HG02623 (cell line): ENCODE measurements around the gene RPS13.
"Not testable (repeated sequence)": the region's sequence is repeated elsewhere in the genome, so short reads cannot be mapped to it uniquely, and the experiment has no call there.

ENCODE experiments used
- ATAC-seq: cut with Tn5 transposase; IDR thresholded peaks from one replicate; pipeline ENCODE4 v1.9.1; 2021; ENCODE audit warnings: moderate library complexity; ENCODE audit not compliant: unreplicated experiment

The RPS13 gene

DNA sequence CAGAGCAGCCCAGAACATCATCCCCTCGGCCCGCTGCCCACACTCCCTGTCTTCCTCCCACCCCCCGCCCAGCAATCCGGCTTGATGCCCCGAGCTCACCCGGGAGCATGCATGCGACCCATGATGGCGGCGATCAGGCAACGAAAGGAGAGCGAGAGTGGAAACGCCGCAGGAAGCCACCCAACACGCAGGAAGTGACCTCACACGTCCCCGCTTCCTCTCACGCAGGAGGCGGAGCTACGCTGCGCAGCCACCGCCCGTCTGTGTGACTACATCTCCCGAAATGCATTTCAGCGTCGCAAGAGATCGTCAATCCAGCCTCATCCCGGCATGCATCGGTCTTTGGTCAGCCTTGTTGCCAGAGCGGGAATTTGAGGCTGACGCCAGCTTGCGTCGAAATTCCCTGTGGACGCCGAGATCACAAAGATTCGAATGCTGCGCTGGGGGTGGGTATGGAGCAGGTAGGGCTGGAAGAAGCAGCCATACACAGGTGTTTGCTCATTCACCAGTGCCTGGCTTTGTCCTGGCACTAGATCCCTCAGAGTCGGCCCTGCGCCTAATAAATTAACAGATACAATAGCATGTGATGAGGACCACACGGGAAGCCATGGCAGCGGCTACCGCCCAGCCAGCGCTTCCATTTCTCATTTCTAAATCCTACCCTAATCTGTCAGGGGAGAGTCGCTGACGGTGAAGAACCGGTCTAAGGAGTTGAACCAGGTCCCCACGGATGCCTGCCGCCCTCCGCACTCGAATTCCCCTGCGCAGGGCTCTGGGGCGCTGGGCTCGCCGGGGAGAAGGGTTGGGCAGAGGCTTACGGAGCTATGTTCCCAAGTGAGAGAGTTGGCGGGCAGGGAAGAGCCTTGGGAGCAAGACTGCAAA is at the start of gene RPS13:
Gene RPS13 (minus strand): TSS at position 148 of the 882 bp plus-strand sequence. CDS start 26 bp downstream, at position 122.
- ATAC-seq: peak; percentile 94

DNA sequence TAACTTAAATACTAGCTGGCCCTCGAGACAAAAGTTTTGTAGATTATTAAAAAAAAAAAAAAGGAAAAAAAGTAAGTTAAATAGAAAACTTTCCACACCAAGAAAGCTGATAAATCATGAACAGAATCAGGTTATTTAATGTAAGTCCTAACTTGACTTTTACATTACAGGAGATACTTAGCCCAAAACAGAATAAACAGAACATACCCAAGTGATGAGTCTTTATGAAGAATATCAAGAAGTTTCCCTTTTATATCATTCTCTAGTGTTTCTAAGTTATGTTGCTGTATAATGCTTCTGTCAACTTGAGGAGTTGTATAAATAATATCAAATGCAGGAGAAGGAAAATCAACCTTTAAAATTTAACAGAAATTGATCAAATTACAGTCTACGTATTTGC is 44.5 kb upstream of the RPS13 start:
- ATAC-seq: no peak

DNA sequence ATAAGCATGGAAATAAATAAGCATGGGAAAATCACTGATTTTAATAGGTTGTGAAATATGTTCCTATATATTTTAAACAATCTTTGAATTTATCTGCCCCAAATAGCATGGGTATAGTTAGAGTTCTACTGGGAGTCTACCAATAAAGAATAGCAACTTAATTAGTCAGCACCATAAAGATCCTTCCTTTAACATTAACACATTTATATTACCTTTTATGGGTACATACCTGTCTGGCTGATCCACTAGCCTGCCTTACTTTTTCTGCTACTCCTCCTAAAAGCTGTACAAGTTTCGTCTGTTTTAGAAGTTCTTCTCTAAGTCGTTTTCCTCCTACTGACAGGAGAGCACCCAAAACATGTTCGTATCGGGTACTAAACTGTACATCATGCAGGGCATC is 39.8 kb upstream of the RPS13 start:
- ATAC-seq: no peak

- ATAC-seq: no peak
These were observed 38.6 kb upstream of the RPS13 start for GRCh38 chr11:17116117-17116516.

DNA sequence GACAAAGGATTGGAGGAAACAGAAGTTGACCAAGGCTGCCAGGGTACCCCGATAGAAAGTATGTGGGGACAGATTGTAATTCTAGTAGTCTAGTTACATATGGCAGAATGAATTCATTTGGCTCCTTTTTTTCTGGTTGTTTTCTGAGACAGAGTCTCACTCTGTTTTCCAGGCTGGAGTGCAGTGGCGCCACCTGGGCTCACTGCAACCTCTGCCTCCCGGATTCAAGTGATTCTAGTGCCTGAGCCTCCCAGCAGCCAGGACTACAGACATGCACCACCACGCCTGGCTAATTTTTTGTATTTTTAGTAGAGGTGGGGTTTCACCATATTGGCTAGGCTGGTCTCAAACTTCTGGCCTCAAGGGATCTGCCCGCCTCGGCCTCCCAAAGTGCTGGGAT is 30.3 kb upstream of the RPS13 start:
- ATAC-seq: not testable (repeated sequence)

DNA sequence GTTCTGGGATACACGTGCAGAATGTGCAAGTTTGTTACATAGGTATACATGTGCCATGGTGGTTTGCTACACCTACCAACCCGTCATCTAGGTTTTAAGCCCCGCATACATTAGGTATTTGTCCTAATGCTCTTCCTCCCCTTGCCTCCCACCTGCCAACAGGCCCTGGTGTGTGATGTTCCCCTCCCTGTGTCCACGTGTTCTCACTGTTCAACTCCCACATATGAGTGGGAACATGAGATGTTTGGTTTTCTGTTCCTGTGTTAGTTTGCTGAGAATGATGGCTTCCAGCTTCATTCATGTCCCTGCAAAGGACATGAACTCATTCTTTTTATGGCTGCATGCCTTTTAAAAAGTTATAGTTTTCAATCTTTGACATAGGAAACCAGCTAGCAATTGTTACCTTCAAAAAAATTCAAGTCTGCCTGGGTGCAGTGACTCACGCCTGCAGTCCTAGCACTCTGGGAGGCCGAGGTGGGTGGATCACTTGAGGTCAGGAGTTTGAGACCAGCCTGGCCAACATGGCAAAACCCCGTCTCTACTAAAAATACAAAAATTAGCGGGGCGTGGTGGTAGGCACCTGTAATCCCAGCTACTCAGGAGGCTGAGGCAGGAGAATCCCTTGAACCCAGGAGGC is 28.1 kb upstream of the RPS13 start:
- not testable (repeated sequence) for ATAC-seq

DNA sequence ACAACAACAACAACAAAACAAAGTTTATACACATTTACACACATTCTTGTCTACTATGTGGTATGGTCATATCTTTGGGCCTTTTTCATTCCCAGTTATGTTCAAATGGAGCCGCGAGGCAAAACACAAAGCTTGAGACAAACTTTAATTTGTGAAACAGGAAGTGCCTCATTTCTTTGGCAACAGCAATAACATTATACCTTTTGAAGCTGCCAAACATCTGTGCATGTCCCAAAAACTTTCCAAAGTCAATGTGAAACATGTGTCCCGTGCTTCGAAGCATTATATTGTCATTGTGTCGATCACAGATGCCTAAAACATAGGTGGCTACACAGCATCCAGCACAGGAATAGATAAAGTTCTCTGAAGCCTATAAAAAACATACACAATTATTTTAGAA is 25.0 kb upstream of the RPS13 start:
- ATAC-seq: no peak

DNA sequence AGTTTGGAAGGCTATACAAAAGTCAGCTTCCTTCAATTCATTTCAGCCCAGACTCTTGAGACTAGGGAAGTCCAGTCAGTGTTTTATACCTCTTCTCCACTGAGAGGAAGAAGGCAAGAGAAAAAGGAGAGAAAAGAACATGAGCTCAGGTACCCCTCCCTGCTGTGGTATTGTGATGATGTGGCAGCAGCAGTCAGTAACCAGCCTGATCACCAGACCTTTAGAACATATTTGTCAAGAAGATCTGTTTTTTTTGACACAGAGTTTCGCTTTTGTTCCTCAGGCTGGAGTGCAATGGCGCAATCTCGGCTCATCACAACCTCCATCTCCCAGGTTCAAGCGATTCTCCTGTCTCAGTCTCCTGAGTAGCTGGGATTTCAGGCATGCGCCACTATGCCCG is 21.2 kb upstream of the RPS13 start:
- no peak for ATAC-seq

DNA sequence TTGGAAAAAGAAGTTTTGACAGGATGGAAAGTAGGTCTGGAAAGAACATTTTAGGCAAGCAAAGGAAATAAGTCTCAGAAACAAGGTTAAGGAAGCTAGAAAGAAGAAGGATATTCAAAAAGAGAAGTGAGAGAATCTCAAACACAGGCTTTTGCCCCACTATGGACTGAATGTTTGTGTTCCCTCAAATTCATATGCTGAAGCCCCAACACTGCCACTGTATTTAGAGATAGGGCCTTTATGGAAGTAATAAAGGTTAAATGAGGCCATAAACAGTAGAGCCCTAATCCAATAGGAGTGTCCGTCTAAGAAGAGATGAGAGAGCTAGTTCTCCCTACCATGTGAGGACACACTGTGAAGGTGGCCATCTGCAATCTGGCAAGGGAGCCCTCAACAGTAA is 20.6 kb upstream of the RPS13 start:
- ATAC-seq: no peak

- ATAC-seq: not testable (repeated sequence)
These were observed 8.5 kb upstream of the RPS13 start for GRCh38 chr11:17085976-17086375.

- ATAC-seq: peak; percentile 7
These were observed 287 bp downstream of the RPS13 start for GRCh38 chr11:17077240-17077519.

DNA sequence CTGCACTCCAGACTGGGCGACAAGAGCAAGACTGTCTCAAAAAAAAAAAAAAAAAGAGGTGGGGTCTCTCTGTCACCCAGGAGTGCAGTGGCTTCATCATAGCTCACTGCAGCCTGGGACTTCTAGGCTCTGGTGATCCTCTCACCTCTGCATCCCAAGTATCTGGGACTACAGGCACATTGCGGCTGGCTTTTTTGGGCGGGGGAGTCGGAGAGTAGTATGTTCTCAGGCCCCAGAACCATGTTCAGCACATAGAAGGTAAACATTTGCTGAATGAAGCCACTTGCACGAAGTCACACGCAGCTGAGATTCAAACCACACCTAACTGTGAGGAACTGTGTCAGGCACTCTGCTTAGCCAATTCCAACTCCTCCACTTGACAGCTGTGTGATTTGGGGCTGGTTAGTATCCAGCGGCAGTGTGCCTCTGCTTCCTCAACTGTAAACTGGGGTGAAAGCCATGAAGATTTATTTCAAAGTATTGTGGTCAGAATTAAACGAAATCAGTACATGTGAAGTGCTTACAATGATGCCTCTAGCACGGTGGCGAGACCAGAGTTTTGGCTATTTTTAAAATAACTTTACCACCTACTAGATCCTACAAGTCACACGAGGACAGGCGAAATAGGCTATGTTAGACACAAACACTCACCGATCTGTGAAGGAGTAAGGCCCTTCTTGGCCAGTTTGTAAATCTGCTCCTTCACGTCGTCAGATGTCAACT is 789 bp downstream of the RPS13 start:
- no peak for ATAC-seq

GRCh38 chr11:17075506-17075905 is 2.0 kb downstream of the RPS13 start:
- ATAC-seq: no peak

- no peak for ATAC-seq
These were observed 4.0 kb downstream of the RPS13 start for GRCh38 chr11:17073370-17074027.

GRCh38 chr11:17067417-17067816 is 10.1 kb downstream of the RPS13 start:
- no peak for ATAC-seq

- ATAC-seq: no peak
These were observed 10.8 kb downstream of the RPS13 start for GRCh38 chr11:17066691-17067090.

DNA sequence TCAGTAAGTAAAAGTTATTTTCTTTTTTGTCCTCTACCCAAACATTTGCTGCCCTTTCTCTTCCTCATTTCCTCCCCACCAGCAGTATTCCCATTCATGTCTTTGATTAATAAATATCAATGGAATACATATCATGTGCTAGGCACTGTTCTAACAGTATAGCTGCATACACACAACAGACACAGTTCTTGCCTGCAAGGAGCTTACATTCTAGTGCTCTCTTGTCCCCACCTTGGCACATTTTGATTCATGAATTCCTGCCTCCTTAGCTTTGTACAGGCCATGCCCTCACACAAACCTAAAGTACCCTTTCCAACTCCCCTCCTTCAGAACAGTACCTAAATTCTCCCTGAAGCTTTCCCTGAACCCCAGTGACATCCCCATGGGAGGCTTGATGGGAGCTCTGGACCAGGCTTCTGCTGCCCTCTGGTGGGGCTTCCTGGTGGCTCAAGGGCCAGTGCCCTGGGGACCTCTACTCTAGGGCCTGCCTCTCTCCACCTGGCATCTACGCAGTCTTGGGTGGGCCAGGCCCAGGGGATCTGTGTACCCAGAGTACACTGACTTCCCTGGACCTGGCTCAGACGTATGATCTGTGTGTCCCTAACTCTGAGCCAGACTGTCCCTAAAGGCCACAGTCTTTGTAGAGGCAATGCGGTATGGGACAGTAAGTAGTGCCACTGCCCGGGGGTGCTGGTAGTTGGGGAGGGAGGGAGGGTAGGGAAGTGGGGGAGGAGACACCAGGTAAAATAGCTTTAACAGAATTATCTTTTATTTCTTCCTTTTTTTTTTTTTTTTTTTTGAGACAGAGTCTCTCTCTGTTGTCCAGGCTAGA is 14.1 kb downstream of the RPS13 start:
- no peak for ATAC-seq

DNA sequence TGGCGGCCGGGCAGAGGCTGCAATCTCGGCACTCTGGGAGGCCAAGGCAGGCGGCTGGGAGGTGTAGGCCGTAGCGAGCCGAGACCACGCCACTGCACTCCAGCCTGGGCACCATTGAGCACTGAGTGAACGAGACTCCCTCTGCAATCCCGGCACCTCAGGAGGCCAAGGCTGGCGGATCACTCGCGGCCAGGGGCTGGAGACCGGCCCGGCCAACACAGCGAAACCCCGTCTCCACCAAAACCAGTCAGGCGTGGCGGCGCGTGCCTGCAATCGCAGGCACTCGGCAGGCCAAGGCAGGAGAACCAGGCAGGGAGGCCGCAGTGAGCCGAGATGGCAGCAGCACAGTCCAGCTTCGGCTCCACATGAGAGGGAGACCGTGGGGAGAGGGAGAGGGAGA is 26.3 kb downstream of the RPS13 start:
- not testable (repeated sequence) for ATAC-seq

DNA sequence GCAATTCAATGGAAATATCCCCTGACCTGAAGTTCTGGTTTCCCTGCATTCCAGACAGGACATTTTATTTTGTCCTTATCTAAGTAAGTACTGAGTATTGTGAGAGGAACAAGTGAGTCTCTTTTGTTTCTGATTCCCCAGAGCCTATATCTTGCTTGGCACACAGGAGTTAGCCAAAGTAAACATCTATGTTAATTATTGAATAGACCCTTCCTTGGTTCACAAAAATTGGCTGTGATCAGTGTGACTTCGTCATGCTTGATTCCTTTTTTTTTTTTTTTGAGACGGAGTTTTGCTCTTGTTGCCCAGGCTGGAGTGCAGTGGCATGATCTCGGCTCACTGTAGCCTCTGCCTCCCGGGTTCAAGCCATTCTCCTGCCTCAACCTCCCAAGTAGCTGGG is 29.0 kb downstream of the RPS13 start:
- ATAC-seq: not testable (repeated sequence)

GRCh38 chr11:17046690-17047089 is 30.8 kb downstream of the RPS13 start:
- no peak for ATAC-seq
